Stimulated activated CD8-positive, alpha-beta memory T cell treated with anti-CD3 and anti-CD28 coated beads, Interleukin-4, amount 100 ng/mL, for 4 hours (primary cell): ENCODE measurements around the gene HNF1A.
"Not testable (repeated sequence)": the region's sequence is repeated elsewhere in the genome, so short reads cannot be mapped to it uniquely, and the experiment has no call there.

Experiments
- DNase-seq, 2 donors: peaks; one replicate each; pipeline ENCODE4 v3.0.0-alpha.2; 2020; ENCODE audit warnings: low read depth in 2 of 2, low spot score in 1 of 2

Gene HNF1A

DNA sequence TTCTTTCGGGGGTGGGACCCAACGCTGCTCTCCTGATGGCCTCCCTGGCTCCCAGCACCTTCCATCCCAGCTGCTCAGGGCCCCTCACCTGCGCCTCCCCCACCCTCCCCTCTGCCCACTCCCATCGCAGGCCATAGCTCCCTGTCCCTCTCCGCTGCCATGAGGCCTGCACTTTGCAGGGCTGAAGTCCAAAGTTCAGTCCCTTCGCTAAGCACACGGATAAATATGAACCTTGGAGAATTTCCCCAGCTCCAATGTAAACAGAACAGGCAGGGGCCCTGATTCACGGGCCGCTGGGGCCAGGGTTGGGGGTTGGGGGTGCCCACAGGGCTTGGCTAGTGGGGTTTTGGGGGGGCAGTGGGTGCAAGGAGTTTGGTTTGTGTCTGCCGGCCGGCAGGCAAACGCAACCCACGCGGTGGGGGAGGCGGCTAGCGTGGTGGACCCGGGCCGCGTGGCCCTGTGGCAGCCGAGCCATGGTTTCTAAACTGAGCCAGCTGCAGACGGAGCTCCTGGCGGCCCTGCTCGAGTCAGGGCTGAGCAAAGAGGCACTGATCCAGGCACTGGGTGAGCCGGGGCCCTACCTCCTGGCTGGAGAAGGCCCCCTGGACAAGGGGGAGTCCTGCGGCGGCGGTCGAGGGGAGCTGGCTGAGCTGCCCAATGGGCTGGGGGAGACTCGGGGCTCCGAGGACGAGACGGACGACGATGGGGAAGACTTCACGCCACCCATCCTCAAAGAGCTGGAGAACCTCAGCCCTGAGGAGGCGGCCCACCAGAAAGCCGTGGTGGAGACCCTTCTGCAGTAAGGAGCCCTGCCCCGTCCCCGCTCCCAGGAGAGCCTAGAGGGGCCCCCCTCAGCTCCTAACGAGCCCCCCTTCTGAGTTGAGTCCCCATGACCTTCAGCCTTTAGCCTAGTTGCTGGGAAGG is at the start of gene HNF1A:
TSS of gene HNF1A (plus strand) at position 248 of the 924 bp plus-strand sequence. CDS start at position 474, 226 bp downstream.
- DNase-seq = no peak

DNA sequence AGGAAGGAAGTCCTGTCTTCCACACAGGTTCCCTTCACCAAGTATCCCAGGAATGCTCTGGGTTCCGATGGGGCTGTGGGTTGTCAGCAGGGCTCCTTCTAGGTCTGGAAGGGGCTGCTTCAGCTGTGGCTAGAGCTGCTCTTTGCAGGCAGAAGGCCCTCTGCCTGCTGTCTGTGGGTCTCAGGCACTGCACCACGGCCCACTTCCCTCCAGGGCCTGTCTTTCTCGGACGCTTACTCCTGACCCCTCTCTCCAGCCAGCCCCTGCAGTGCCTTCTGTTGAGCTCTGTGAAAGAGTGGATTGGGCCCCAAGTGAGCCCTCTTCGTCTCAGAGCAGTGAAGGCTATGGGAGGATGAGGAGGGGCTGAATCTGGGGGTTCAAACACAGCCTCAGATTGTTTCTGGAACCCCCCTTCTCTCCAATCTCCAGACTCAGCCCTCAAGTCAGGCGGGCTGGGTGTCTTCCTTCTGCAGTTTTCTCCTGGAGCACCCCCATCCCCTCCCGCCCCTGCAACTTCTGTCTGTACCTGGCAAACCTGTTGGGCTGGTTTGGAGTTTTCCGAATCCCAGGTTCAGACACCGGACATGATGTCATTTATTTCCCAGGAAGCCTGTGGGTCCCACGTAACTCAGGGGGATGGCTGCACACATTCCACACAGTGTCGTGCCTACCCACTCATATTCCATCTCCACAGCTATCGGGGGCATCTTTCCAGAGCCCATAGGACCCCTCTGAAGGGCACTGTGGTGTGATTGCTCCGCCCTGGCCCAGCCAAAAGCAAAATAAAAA is 49.3 kb upstream of the HNF1A start:
- no peak for DNase-seq

GRCh38 chr12:120930032-120930431 is 48.3 kb upstream of the HNF1A start:
- no peak for DNase-seq

- DNase-seq = no peak
These were observed 46.3 kb upstream of the HNF1A start for GRCh38 chr12:120932058-120932457.

- DNase-seq = no peak
These were observed 45.3 kb upstream of the HNF1A start for GRCh38 chr12:120932956-120933526.

GRCh38 chr12:120933786-120934185 is 44.6 kb upstream of the HNF1A start:
- DNase-seq = no peak

GRCh38 chr12:120936197-120936596 is 42.1 kb upstream of the HNF1A start:
- no peak for DNase-seq

GRCh38 chr12:120938496-120938895 is 39.8 kb upstream of the HNF1A start:
- DNase-seq = no peak

- DNase-seq = no peak
These were observed 38.8 kb upstream of the HNF1A start for GRCh38 chr12:120939523-120939922.

DNA sequence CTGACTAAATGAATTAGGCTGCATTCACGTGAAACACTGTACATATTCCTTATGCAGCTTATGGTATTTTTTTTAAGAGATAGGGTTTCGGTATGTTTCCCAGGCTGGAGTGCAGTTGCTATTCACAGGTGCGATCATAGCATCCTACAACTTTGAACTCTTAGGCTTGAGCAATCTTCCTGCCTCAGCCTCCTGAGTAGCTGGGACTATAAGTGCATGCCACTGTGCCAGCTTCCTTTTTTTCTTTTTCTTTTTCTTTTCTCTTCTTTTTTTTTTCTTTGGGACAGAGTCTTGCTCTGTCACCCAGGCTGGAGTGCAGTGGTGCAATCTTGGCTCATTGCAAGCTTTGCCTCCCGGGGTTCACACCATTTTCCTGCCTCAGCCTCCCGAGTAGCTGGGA is 38.3 kb upstream of the HNF1A start:
- DNase-seq = no peak

DNA sequence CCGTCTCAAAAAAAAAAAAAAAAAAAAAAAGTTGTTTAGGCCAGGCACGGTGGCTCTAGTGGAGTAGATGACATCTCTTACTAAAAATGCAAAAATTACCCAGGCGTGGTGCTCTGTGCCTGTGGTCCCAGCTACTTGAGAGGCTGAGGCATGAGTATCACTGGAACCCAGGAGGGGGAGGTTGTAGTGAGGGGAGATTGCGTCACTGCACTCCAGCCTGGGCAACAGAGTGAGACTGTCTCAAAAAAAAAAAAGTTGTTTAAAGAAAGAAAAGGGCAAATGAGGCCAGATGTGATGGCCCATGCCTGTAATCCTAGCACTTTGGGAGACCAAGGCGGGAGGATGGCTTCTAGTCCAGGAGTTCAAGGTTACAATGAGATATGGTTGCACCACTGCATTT is 37.5 kb upstream of the HNF1A start:
- DNase-seq = no peak

DNA sequence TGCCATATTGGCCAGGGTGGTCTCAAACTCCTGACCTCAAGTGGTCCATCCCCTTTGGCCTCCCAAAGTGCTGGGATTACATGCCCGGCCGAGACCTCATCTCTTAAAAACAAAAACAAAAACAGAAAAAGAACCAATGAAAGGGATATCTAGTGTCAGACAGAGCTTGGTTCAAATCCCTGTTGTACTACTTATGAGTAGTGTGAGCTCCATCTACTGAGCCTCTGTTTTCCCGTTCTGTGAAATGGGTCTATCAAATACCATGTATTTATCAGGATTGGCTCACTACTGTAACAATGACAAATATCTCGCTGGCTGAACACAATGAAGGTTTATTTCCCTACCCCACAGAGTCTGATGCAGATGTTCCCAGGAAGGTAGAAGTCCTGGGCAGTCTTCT is 36.9 kb upstream of the HNF1A start:
- no peak for DNase-seq

- no peak for DNase-seq
These were observed 36.4 kb upstream of the HNF1A start for GRCh38 chr12:120941846-120942405.

DNA sequence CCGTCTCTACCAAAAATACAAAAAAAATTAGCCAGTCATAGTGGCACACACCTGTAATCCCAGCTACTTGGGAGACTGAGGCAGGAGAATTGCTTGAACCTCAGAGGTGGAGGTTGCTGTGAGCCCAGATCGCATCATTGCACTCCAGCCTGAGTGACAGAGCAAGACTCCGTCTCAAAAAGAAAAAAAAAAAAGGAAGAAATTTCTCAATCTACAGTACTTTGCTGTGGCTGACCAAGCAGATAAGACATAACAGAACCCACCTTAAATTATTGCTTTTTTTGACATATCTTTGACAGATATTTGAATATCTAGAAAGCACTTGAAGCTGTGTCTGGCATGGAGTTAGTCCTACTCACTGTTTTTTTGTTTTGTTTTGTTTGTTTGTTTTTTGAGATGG is 34.9 kb upstream of the HNF1A start:
- no peak for DNase-seq

- peak; percentile 15 to 53 for DNase-seq
These were observed 33.6 kb upstream of the HNF1A start for GRCh38 chr12:120944645-120945217.

- not testable (repeated sequence) for DNase-seq
These were observed 32.8 kb upstream of the HNF1A start for GRCh38 chr12:120945516-120945915.

DNA sequence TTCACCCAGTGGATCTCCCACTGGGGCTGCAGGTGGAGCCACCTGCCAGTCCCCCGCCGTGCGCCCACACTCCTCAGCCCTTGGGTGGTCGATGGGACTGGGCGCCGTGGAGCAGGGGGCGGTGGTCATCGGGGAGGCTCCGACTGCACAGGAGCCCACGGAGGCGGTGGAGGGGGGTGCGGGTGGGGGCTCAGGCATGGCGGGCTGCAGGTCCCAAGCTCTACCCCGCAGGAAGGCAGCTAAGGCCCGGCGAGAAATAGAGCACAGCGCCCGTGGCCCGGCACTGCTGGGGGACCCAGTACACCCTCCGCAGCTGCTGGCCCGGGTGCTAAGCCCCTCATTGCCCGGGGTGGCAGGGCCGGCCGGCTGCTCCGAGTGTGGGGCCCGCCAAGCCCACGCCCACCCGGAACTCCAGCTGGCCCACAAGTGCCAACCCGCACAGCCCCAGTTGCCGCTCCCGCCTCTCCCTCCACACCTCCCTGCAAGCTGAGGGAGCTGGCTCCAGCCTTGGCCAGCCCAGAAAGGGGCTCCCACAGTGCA is 28.0 kb upstream of the HNF1A start:
- DNase-seq = not testable (repeated sequence)

- DNase-seq = no peak
These were observed 27.5 kb upstream of the HNF1A start for GRCh38 chr12:120950807-120951206.

DNA sequence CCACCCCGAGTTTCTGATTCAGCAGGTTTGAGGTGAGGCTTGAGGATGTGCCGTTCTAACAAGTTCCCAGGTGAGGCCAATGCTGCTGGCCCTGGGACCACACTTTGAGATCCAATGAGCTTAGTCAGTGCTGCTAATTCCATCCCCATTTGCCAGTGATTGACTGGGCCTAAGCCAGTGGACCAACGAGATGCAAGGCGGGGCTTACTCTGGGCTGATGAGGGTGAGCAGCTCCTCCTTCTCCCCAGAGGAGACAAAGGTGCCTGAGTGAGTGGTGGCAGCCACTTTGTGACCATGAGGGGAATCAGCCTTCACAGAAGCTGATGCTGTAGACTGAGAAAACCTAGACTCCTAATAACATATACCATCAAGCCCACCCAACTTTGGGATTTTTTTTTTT is 23.1 kb upstream of the HNF1A start:
- no peak for DNase-seq

GRCh38 chr12:120956579-120957300 is 21.6 kb upstream of the HNF1A start:
- no peak for DNase-seq
